GM19035 (cell line): ENCODE results near the gene AURKA.
"Not testable (repeated sequence)": the region's sequence is repeated elsewhere in the genome, so short reads cannot be mapped to it uniquely, and the experiment has no call there.

Experiments
- ATAC-seq: cut with Tn5 transposase; IDR thresholded peaks from one replicate; pipeline ENCODE4 v1.9.1; 2021; ENCODE audit not compliant: unreplicated experiment

Gene AURKA

DNA sequence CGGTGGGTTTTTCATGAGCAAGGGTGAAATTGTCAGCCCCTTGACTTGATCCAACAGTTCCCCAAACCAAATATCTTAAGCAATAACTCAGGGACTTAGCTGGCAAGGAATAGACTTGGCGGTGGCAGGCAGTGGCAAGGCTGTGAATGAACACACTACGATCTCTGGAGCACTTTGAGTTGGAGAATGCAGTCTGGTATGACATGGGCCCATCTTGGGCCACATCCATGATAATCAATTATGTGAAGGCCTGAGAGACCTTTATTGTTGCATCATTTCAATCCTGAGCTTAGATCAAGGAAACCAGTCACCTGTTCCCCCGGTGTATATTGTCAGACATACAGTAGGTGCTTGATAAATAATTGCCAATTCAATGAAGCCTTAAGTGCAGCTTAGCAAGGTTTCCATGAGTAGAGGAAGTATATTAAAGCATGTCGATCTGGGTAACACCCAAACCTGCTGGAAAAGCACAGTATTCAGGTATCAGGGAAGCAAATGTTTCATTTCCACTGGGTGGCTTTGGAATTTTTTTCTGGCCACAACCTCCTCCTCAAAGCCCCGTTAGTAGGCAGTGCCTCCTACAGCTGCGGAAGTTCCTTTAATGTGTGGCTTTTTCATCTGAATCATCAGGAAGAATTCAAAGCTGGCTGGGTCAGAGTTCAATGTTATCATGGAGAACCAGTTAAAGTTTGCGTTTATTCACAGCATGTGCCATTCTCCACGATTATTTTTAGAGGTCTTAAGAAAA is 30.2 kb upstream of the AURKA start:
- ATAC-seq: no peak

GRCh38 chr20:56420940-56421688 is 29.1 kb upstream of the AURKA start:
- ATAC-seq: no peak

- no peak for ATAC-seq
Observed at GRCh38 chr20:56420028-56420427, 28.0 kb upstream of the AURKA start.

GRCh38 chr20:56418385-56418861 is 26.4 kb upstream of the AURKA start:
- no peak for ATAC-seq

- no peak for ATAC-seq
Observed at GRCh38 chr20:56417911-56418310, 25.9 kb upstream of the AURKA start.

DNA sequence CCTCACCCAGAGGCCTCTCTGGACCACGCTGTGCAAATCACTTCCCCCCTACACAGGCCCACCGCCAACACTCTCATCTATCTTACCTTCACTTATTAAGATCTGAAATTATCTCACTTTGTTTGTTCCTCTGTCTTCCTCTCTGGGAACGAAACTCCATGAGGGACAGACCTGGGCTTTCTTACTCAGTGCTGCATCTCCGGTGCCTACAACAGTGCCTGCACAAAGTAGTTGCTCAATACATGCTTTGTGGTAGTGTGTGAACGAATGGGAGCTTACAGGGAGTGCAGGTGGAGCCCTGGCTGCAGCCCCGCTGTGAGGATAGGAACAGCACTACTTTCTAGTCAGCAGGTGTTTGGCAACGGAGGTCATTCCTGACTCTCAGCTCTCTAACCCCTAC is 25.4 kb upstream of the AURKA start:
- ATAC-seq: no peak

- no peak for ATAC-seq
Observed at GRCh38 chr20:56414842-56415765, 23.1 kb upstream of the AURKA start.

DNA sequence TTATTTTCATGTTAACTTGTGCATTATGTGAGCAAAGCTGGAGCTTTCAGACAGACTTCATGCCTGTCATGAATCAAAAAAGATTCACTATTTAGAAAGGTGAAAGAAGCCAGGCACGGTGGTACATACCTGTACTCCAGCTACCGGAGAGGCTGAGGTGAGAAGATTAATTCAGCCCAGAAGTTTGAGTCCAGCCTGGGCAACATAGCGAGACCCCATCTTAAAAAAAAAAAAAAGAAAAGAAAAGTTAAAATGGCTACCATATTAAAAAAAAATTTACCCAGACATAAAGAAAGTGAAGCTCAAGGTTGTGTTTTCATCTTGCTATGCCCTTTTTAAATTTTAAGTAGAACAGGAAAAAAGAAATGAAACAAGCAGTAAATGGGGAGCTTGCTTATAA is 20.9 kb upstream of the AURKA start:
- ATAC-seq: no peak

DNA sequence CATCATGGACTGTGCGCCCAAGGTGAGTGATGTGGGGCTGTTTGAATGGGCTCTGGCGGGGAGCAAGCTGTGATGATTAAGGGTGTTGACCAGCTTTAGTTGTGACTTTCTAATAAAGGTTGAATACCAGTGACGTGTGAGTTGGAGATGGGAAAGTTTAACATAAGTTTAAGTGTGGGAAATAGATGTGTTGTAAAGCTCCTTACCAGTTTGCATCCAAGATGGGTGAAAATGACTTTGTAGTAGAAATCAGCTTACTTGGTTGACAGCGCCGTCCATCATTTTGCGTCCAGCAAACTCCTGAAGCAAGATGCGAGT is 20.4 kb upstream of the AURKA start:
- ATAC-seq: no peak

- no peak for ATAC-seq
Observed at GRCh38 chr20:56411759-56412472, 19.9 kb upstream of the AURKA start, which contains the start of gene CASS4. Gene CASS4, plus strand, starts transcription at chr20:56412260. Its CDS starts 199 bp downstream, at chr20:56412459.

GRCh38 chr20:56411287-56411686 is 19.3 kb upstream of the AURKA start:
- not testable (repeated sequence) for ATAC-seq

GRCh38 chr20:56409956-56410355 is 17.9 kb upstream of the AURKA start:
- no peak for ATAC-seq

GRCh38 chr20:56409521-56409920 is 17.5 kb upstream of the AURKA start:
- no peak for ATAC-seq

GRCh38 chr20:56406910-56407309 is 14.9 kb upstream of the AURKA start:
- ATAC-seq: no peak

DNA sequence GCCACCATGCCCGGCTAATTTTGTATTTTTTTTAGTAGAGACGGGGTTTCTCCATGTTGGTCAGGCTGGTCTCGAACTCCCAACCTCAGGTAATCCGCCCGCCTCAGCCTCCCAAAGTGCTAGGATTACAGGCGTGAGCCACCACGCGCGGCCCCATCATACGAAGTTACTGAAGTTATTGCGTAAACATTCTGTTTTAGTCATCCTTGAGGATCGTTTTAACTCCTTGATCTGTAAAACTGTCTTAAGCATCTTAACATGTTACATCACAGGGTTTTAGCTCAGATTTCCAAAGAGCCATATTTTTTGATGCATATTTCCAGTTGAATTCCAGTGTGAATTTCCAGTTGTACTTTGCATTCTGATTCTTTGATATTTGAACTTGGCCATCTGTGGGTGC is 13.3 kb upstream of the AURKA start:
- ATAC-seq: not testable (repeated sequence)

- ATAC-seq: no peak
Observed at GRCh38 chr20:56403465-56403864, 11.4 kb upstream of the AURKA start.

DNA sequence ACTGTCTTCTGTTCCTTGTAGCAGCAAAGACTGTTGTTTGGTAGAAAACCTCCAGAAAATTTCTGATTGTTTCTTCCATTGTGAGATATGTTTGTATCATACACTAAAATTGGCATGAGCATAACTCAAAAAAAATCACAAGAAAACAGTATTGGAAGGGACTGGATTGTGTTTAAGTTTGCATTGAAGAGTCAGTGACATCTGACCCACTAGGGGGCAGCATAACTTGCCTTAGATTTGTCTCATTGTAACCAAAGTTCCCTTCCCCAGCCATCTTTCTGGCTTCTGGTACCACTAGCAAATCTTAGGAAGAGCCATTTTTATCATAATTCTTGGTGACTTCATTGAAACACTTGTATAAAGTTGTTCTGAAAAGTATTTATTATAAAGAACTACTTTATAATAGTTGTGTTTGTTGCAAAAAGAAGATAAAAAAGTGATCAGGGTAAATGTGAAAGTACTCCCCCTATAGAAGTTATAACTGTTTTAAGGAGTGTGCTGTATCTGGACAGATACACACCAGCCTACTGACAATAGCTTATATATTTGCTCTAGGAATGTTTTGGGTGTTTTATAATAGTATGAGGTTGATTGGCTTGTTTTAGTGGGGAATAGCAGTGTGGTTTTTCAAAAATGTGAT is 8.1 kb upstream of the AURKA start:
- no peak for ATAC-seq

DNA sequence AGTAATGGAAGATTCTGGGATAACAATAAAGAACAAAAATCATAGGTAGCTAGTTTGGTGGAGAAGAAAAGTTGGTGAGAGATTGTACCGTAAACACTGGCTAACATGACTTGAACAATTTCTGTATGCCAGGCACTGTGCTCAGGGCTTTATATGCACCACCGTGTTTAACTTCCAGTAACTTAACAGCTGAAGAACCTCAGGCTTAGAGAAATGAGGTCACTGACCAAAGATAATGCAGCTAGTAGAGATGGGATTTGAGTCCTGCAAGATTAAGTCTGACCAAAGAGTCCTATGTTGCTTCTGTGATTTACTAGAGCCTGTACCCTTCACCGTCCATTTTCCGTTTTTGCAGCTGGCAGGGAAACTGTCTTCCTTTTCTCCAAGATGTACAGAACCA is 3.2 kb upstream of the AURKA start:
- ATAC-seq: no peak

DNA sequence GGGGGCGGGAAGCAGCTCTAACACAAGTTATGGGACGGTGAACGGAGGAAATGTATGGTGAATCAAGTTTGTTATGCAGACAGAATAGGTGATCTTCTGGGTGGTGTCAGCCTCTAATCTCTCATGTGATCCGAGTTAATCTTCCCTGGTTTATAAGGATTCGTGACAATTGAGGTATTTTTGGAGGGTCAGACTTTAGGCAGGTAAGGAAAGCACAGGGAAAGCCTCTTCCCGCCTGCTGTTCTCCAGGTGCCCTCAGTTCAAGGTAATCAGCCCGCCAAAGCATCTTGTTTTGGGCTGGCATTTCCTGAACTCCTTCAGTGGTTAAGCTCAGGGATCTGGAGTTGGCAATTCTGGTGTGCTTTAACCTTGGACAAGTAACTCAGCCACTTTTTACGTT is 1.6 kb upstream of the AURKA start:
- no peak for ATAC-seq

GRCh38 chr20:56392881-56393482 is 967 bp upstream of the AURKA start:
- ATAC-seq: peak; percentile 1
